GM19455 (cell line): ENCODE data around the gene RGL1.
A peak's percentile ranks its signal among the peaks of the same experiment; 100 is the strongest.
"Not testable (repeated sequence)": the region's sequence is repeated elsewhere in the genome, so short reads cannot be mapped to it uniquely, and the experiment has no call there.

Source experiments
- ATAC-seq: cut with Tn5 transposase; IDR thresholded peaks from one replicate; pipeline ENCODE4 v1.9.1; 2021; ENCODE audit not compliant: unreplicated experiment

RGL1 gene

DNA sequence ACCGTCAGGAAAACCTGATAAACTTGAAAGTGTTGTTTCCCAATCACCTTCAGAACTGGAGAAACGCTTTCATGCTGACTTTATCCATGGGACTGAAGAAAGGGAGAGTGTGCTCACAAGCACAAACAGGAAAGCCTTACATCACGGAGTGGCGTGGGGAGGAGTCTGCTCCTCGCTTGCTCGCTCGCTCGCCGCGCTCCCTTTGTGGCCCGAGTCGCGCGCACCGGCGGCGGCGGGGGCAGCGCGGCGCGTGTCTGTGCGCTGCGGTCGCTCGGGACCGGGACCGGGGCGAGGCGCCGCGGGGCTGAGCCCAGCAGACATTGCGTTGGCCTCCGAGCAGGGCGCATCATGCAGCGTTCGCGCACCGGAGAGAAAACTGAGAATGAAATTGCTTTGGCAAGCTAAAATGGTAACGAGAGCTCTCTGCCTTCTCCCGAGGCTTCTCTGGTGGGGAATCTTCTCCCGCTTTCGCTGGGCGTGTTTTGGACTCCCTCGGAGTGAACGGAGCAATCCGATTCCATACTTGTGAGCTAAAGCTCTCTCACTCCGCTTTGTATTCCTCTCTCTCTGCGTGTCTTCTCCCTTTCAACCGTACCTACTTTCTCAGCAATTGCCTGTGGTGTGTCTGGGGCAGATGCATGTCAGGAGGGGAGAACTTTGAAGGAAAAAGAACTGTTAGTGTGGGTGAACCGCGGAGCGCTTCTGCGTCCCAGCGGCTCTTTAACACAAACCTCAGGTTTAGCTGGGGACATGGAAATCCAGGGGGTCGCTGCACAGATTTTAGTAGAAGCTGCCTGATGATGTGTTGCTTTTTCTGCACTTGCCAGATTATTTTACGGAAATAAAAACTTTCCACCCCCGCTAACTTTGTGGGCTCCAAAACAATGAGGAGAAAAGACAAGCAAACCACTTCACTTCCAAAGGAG is at the start of gene RGL1:
TSS of gene RGL1 (plus strand) at position 205 of the 926 bp plus-strand sequence. CDS start at position 383, 178 bp downstream.
- peak; percentile 51 for ATAC-seq

DNA sequence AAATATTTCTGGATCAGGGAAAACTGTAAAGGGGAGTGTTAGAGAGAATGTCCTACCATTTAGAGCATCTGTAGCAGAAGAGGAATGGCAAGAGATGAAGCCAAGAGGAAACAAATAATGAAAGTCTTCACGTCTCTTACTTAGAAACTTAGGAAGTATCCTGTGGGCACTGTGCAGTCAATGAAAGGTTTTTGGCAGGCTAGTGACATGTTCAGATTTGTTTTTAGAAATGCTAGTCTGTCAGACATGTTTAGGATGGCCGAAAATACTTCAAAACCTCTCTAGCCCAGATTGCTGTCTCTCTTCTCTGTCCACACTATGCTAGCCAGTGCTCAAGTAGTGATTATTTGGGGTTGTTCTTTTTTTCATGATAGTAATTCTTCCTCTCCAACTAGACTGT is 48.6 kb upstream of the RGL1 start:
- ATAC-seq: no peak

DNA sequence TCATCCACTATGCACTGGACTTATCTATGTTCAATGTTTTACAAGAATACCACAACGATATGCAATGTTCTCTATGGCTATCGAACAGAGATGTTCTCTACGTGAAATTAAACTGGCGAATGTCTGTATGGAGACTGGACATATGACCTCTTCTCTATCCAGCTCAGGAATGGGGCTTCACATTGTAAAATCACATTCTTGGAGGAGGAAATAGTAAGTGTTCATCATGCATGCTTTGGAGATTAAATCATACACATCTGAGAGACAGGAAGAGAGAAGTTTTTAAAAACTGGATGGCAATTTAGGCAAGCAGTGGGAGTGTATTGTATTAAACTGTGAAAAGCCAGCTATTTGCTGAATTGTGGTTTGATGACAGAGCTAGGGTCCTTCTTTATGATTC is 47.9 kb upstream of the RGL1 start:
- no peak for ATAC-seq

DNA sequence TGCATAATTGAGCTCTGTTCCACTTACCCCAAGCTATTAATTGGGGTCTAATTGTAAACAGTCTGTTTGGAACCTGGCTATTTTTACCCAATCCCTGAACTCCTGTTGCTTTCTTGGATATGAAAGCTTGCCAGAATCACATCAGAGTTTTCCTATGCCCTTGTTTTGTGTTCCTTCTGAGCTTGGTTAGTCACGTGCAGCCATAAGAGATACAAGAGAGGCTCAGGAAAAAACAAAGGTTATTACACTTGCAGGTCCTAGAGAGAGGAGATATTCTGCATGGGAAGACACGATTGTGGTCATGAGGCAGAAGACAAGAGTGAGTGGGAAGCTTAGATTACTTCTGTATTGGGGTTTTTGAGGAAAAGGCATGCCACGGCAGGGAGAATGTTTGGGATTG is 46.0 kb upstream of the RGL1 start:
- ATAC-seq: no peak

DNA sequence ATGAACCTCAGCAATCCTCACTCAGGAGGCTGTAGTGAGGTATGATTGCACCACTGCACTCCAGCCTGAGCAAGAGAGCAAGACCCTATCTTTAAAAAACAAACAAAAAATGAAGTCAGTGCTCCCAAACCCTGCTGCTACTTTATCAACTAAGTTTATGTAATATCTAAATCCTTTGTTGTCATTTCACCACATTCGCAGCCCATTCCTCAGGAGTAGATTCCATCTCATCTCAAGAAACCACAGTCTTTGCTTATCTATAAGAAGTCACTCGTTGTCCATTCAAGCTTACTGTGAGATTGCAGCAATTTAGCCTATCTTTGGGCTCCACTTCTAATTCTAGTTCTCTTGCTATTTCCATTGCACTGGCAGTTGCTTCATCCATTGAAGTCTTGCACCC is 44.3 kb upstream of the RGL1 start:
- no peak for ATAC-seq

DNA sequence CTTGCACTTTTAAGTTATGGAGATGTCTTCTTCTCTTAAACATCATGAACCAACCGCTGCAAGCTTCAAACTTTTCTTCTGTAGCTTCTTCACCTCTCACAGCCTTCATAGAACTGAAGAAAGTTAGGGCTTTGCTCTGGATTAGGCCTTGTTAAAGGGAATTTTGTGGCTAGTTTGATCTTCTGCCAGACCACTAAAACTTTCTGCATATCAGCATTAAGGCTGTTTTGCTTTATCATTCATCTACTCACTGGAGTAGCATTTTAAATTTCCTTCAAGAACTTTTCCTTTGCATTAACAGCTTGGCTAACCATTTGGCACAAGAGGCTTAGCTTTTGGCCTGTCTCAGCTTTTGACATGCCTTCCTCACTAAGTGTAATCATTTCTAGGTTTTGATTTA is 43.0 kb upstream of the RGL1 start:
- no peak for ATAC-seq

DNA sequence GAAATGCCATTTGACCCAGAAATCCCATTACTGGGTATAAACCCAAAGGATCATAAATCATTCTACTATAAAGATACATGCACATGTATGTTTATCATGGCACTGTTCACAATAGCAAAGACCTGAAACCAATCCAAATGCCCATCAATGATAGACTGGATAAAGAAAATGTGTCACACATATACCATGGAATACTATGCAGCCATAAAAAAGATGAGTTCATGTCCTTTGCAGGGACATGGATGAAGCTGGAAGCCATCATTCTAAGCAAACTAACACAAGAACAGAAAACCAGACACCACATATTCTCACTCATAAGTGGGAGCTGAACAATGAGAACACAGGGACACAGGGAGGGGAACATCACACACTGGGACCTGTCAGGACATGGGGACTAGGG is 42.1 kb upstream of the RGL1 start:
- ATAC-seq: not testable (repeated sequence)

DNA sequence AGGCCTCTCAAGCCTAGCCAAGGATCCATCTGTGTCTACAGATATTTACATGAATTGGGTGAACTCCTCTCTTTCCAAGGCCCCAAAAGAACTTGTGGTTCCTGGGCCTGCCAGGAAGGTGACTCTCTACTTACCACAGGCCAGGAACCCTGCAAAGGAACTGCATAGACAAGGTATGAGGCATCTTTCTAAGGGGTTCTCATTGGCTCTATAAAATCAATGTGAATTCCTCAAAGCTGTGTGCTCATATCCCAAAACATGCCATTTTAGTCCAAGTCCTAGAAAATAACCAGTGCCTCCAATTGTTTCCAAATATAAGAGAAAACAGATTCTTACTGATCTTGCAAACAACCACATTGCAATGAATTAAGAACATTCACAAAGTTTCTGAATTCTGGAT is 39.9 kb upstream of the RGL1 start:
- ATAC-seq: no peak

DNA sequence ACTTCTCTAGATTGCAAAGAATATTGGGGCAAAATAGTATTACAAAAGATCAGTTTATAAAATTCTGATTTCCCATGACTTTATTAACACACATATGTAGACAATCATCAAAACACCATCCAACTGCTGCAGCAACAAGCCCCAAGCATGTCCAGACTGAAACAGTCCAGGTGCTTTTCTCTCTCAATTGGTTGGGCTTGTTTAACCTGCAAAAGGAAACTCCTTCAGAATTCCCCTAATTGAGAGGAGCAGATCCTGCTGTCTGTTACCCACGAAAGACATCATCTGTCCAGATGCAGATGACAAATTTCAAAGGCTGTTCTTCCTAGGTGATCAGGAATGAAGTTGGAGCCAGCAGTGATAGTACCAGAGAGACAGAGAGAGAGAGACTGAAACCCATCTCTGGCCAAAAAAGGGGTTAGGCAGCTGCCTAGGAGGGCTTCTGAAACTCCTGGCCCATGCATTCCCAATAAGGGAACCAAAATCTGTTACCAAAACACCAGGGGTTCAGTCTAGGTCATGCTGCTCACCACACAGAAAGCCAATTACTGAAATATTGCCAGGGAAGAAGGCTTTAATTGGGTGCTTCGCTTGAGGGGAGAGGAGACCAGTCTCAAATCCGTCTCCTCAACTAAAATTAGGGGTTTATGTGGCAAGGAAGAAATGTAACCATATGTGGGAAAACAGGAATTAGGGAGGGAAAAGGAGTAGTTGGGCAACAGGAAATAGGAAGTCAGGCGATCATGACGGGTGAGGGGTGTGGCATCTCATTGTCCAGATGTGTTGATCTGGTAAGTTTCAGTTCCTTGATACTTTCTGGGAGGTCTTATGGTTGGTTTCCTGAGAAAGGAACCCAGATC is 34.7 kb upstream of the RGL1 start:
- ATAC-seq: no peak

DNA sequence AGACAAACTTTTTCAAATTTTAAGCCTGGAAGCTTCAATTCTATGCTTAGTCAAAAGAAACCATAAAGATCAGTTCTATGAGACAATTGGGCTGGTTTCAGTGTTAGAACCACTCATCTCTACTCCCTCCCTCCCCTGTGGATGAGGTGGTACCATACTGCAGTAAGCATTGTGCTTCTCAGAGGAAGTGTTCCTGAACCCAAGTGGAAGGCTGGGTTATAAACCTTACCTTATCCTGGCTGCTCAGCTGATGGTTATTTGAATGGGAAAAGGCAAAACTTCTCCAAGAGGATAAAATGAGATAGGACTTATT is 34.1 kb upstream of the RGL1 start:
- no peak for ATAC-seq

DNA sequence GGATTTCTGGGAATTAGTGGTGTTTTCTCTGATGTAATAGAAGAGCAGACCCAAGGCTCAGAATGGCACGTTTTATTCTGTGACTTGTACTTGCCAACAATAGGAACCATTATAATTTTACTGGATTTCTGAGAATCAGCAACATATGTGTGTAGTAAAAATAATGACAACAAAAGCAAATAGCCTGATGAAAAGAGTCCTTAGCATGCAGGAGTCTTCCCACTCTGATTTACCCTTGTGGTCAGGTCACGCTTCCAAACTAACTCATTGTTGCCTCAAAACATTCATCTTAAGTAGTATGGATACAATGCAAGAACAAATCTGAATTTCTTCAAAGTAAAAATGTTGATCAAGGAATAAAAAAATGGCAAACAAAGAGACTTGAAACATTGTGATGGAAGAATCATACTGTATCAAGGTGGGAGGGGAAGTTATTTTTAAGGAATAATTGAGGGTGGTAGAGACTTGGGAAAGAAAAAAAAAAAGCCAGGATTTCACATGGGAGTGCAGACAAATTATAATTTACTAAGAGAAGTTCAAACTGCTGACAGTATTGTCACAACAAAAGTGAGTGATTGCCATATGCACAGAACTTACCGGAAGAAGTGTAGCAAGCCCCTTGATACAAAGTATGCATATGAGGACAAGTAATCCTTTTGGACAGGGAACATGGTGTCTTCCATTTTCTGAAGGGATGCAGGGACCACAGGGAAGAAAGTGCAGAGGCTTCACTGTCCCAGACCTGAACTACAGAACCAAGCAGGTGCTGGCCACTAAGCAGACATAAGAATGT is 31.2 kb upstream of the RGL1 start:
- ATAC-seq: no peak

DNA sequence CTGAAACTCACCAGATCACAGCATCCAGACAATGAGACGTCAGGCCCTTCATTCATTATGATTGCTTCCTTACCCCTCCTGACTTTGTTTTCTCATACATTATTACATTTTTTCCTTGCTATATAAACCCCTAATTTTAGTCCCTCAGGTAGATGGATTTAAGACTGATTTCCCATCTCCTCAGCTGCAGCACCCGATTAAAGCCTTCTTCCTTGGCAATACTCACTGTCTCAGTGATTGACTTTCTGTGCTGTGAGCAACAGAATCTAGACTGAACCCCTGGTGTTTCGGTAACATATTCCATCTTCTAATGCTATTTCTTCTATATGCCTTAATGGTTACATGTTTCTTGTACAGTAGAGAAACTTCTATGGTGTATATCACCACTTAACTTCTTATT is 30.0 kb upstream of the RGL1 start:
- ATAC-seq: no peak

DNA sequence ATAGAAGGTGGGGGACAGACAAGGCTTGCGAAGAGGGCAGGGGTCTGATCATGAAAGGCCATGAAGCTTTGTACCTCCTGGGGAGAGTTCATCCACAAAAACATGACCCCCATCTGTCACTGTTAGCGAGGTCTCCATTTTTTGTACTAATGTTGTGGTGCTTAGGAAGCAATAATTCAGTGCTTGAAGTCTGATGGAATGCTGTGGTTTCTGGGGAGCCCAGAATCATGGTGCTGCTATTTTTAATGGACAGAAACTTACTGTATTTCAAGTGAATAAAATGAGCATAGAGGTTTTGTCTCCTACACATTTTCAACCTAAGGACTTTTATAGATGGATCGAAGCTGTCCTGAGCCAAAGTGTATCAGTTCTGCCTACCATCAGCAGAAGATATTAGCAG is 28.2 kb upstream of the RGL1 start:
- ATAC-seq: no peak

DNA sequence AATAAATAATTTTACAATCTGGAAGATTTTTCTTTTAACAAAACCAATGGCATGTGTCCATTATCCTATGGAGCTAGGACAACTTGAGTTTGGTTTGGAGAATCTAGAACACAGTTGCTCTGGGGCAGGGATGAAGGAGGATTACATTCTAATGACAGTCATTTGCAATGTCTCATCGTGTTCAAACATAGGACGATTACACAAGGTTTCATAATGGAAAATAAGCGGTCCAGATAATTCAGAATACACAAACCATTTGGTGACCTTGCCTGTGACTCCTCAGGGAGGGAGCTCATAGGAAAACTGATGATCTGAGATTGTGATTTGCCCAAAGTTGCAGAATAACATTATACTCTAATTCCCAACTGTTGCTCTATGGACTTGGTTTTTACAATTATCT is 27.6 kb upstream of the RGL1 start:
- no peak for ATAC-seq

DNA sequence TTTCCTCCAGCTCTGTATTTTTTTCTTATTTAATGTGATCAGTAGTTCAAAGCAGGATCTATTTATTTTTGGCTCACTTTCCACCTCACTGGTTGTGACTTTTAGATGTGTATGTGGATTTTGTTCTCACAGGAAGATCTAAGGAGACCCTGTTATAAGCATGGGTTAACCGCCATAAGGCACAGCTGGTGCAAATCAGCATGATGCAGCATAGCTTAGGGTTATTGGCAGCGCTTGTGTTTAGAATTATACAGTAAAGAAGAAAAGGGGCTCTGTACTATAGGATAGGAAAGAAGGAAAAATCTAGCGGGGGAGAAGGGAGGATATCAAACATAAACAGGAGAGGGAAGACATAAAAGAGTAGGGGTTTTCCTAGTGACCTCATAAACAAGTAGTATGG is 26.9 kb upstream of the RGL1 start:
- no peak for ATAC-seq

DNA sequence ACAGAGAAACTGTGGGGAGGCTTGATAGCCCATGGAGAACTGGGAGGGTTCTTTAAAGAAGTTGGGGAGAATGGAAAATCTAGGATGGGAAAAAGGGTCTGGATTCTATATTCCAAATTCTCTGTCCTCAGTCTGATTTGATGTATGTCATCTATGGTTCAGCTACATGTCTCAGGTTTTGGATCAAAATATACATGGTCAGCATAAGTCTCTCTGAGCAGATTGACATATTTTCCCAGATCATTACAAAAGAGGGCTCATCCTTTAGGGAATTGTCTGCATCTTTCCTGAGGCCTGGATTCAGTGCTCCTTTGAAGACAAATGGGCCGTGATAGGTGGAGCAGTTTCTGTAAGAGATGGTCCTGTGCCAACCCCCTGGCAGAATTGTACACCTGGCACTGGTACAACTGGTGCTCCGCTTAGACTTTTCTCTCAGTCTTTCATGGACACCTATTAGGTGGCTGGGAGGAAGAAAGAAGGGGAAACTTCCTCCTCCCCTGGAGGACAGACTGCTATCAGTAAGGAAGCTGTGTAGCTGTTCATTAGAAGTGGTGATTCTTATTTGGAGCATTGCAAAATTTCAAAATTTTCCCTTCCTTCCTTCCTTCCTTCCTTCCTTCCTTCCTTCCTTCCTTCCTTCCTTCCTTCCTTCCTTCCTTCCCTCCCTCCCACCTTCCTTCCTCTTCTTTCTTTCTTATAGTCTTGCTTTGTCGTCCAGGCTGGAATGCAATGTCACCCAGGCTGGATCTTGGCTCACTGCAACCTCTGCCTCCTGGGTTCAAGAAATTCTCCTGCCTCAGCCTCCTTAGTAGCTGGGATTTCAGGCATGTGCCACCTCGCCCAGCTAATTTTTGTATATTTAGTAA is 26.1 kb upstream of the RGL1 start:
- no peak for ATAC-seq

DNA sequence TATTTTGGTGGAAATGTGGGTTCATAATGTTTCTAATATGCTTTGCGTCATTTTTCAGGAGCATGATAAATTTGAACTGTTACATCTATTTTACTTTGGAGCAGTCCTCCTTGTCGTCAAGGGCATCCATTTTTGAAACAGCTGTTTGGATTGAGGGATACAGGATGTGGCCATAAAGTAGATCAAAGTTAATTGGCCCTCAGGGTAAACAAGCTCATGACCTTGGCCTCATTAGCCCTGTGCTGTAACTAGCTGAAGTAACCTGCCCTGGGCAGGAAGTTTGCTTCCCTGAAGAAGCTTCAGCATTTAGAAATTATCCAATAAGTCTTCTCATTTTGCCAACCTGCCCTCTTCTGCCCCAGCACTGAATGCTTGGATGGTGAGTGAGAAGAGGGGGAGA is 24.8 kb upstream of the RGL1 start:
- ATAC-seq: no peak

DNA sequence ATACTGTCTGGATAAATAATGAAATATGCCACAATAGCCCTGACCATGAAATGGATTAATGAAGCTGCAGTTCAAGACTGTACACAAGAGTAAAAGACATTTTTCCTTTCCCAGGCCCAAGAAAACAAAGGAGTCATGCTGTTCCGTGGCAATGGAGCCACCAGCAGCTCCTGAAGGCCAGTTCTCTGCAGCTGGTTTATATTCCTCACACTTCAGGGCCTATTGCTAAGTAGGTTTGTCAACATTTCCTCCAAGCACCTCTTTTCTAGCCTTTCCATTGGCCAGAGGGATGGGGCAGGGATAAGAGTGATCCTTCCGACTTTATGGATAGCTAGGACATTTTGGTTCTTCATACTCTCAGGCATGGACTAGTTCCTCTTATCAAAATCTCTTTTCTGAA is 24.2 kb upstream of the RGL1 start:
- no peak for ATAC-seq

DNA sequence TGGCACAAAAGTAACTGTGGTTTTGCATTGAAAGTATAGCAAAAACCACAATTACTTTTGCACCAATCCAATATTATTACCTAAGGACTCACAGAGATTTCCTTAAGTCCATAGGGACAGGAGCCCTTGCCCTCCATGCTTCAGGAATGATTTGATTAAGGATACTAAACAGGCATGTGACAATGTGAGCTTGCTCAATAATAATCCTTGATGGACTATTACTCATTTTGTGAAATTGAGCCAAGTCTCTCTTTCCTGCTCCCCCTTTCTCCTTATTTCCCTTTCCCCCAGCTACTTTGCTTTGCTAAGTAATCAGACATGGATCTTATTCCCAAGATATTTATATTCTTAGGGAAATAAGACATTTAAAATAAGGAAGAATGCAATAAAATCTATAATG is 21.6 kb upstream of the RGL1 start:
- no peak for ATAC-seq

DNA sequence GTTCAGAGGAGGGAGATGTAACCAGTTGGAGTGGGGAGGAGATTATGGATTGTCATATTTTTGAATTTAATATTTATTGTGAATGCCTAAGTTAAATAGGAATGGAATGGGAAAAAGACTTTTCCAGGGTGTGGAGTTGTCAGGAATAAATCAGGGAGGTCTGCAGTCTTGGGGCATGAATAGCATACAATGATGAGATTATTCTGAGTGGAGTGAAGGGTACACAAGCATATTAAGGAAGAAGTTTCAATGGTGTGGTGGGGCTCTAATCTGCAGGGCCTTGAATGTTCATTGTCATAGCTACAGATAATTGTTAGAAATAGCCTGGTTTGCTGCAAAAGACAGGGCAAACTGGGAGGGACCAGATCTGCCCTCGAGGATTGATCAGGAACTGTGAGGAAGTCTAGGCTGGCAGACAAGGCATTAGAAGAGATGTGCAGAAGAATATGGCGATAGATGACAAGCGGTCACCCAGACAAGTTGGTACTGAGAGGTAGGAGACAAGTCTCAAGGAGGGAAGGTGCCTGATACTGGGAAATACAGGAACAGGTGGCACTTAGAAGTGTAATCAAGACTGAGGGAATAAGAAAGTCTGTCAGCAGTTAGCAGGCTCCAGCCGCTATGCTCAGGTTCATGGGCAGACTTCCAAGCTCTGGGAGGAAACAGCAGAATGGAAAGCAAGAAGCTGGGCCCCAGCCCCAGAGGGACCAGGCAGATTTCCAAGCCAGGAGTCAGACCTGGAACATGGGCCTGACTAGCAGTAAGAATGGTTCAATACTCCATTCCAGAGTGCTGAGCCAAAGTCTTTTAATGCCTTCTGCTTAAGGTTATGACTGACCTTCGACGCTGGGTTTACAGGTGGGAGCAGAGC is 20.9 kb upstream of the RGL1 start:
- ATAC-seq: no peak
